Glomerular endothelial cell (primary cell): ENCODE measurements around the gene CLEC18B. TPM values are rescaled to one million over a fixed set of nuclear protein-coding genes. Genes with fewer than 3 reads are reported as not detected.
"Not testable (repeated sequence)": the region's sequence is repeated elsewhere in the genome, so short reads cannot be mapped to it uniquely, and the experiment has no call there.

Experiments used
- DNase-seq: peaks from one replicate; pipeline ENCODE4 v3.0.0-alpha.2; 2011; ENCODE audit warnings: low read depth, low spot score; ENCODE audit errors: extremely low read depth
- total RNA-seq: library from RNA; depleted of rRNA; stranded (reverse); fragments of >200 nt; gene quantifications from 2 replicates; pipeline ENCODE4 v1.2.3, GENCODE V29; 2015

The CLEC18B gene
- total RNA-seq, 1 donor from 2014 or later: 0.58 TPM

DNA sequence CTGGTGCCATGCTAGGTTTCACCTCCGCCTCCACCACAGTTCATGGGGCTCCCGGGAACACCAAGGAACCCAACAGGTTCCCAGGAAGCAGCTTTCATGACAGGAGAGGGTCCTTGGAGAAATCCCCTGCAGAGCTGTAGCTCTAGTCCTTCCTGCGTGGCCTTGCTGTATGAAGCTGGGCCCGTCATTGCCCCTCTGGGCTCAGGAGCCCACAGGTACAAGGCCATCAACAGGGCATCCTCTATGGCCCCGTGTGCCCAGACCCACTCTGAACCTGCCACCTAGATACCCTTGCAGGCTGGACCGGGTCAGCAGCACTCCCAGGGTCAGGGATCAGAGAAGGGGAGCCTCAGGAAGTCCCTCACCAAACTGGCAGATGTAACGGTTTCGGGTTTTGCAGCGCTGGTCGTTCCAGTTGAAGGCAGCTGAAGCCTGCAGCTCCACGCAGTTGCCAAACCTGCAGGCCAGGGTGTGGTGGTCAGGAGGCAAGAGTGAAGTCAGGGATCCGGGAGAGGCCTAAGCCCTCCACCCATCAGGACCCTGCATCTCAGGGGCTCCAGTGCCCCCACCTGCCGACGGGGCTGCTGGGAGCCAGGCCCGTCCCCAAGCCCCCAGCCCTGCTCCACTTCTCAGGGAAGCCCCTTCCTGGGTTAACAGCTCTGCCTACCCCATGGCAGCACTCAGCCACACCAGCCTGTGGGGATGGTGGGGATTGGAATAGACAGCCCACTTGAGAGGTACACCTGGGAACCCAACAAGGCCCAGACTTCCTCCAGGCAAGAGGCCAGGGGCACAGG, 11.9 kb downstream of the CLEC18B start:
- DNase-seq: not testable (repeated sequence)

DNA sequence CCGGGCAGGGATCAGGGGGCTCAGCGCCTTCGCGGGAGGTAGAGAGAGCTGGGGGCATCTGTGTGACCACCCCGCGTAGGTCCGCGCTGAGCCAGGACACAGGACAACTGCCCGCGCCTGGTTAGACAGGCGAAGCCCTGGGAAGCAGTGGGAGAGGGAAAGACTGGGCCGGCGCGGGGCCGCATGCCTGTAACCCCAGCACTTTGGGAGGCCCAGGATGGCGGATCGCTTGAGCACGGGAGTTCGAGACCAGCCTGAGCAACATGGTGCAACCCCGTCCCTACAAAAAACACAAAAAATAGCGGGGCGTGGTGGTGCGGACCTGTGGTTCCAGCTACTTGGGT, 13.9 kb downstream of the CLEC18B start:
- not testable (repeated sequence) for DNase-seq

DNA sequence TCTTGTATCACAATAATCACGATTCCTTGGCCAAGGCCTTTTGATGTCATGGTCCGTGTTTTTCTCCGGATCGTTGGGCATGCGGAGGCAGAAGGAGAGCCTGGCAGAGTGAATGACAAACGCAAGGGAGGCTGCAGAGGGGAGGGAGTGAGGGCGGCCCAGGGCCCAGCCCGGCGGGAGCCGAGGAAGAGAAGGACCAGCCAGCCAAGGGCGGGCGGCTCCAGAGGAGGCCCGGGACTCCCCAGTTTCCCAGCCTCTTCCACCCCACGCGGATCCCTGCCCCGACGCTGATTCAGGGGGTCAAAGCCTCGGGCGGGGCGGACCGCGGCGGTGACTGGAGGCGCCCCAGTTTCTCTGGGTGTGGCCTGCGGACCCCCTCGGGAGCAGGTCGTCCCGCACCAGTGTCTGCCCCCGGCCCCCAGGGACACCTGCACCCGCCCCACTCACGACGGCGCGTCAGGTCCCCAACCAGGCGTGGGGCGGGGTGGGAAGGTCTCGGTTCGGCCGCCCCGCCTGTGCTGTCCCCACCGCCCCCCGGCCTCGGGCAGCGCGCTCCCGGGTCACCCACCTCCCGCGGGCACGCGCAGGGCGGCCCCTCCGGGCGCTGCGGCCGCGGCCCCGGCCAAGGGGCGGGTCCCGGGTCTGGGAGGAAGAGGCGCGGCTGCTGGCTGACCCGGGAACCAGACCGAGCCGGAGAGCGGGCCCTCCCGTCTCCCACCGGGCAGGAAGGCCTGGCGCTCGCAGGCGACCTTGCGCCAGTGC, 14.5 kb downstream of the CLEC18B start:
- not testable (repeated sequence) for DNase-seq

DNA sequence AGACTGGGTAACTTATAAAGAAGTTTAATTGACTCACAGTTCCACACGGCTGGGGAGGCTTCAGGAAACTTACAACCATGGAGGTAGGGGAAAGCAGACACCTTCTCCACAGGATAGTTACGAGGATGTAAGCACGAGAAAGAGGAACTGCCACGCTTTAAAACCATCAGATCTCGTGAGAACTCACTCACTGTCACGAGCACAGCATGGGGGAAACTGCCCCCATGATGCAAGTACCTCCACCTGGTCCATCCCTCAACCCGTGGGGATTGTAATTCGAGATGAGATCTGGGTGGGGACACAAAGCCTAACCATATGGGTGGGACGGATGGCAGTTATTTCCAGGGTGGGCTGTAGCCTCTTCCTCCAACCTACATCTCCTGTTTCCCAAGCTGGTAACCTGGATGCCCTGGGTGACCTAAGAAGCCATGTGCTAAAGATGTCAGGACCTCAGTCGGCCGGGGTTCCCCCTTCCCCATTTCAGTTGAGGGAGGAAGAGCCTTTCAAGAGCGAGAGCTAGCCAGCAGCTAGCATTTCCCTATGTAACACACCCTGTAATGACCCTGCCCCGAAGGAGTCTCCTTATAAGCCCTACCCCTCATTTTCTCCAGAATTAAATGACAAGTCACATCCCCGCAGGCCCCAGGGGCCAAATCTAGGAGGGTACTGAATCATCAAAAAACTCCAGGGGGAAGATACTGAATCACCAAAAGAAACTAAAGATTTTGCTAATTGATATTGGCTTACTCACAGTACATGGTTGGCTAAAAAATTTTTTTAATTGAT, 16.9 kb downstream of the CLEC18B start:
- DNase-seq: not testable (repeated sequence)

DNA sequence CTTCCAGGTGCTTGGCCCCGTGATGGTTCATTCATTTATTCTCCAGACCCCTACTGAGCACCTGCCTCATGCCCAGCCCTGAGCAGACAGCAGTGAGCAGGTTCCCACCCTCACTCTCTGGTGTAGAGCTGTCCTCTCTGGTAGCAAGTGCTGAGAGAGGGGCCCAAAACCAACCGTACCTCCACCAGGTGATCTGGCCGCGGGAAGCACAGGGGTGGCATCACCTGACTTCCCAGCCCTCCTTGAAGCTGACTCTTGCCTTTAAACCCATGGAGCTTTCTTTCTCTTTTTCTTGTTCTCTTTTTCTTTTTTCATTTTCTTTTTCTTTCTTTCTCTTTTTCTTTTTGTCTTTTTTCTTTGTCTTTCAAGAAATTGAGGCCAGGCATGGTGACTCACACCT, 21.0 kb downstream of the CLEC18B start:
- not testable (repeated sequence) for DNase-seq

DNA sequence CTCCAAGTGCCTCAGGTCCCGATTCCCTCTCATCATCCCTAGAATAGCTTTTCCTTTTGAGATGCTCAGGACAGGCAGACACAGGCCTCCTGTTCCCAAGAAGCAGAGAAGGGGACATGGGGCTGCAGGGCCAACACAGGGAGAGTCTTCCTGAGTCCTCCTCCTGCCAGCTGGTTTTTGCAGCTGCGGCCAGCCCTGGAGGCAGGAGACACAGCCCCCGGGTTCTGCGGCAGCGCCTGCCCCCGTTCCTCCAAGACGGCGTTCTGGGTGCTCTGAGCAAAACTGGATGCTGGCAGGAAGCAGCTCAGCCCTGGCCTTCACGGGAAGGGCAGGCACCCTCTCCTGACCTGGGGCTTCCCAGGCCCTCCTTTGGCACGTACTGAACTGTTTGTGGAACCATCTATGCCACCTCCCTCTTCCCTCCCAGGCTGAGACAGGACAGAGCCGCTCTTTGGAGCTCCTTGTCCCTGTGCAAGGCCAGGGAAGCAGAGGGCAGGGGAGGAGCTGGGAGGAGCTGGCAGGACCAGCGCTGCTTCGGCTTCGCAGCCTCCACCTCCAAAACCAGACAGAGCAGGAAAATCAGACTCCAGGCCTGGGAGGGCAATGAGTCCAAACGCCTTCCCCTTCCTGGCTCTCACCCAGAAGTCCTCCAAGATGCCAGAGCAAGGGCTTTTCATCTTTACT, 22.9 kb downstream of the CLEC18B start:
- DNase-seq: not testable (repeated sequence)

DNA sequence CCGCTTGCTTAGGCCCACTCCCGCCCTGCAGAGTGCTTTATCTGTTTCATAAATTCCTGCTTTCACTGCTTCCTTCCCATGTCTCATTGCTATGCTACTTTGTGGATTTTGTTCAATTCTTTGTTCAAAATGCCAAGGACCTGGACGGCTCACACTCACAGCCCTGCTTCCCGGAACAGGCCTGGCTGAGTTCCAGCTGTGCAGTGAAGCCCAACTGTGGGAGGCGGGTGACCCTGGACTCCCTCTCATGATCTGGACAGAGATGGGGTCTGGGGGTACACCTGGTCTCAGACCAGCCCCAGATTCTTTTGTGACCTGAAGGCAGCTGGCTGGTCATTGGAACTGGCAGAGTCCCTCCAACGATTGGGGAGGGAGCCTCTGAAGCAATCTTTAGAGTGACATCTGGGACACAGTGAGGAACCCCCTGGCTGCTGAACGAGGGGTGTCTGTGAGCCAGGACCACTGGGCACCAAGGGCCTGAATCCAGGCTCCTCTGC, 24.7 kb downstream of the CLEC18B start:
- peak; percentile 47 for DNase-seq

DNA sequence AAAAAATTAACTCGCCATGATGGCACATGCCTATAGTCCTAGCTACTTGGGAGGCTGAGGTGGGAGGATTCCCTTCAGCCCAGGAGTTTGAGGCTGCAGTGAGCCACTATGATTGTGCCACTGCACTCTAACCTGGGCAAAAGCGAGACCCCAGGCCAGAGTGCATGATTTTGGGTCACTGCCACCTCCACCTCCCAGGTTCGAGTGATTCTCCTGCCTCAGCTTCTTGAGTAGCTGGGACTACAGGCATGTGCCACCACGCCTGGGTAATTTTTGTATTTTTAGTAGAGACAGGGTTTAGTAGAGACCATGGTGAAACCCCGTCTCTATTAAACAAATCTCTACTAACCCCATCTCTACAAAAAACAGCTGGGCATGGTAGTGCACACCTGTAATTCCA, 26.7 kb downstream of the CLEC18B start:
- DNase-seq: not testable (repeated sequence)

DNA sequence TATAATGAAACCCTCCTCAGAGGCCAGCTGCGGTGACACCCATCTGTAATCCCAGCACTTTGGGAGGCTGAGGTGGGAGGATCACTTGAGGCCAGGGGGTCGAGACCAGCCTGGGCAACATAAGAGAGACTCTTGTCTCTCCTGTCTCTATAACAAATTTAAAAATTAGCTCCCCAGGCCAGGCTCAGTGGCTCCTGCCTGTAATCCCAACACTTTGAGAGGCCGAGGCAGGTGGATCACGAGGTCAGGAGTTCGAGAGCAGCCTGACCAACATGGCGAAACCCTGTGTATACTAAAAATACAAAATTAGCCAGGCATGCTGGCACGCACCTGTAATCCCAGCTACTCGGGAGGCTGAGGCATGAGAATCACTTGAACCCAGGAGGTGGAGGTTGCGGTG, 27.1 kb downstream of the CLEC18B start:
- DNase-seq: not testable (repeated sequence)

DNA sequence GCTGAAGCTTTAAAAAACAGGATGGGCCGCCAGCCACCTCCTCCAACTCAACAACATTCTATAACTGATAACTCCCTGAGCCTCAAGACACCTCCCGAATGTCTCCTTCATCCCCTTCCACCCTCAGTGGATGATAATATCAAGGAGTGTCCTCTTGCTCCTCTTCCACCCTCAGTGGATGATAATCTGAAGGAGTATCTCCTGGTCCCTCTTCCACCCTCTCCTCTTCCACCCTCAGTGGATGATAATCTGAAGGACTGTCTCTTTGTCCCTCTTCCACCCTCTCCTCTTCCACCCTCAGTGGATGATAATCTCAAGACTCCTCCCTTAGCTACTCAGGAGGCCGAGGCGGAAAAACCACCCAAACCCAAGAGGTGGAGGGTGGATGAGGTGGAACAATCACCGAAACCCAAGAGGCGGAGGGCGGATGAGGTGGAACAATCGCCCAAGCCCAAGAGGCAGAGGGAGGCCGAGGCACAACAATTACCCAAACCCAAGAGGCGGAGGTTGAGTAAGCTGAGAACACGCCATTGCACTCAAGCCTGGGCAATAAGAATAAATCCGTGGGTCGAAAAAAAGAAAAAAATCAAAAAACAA, 29.7 kb downstream of the CLEC18B start:
- not testable (repeated sequence) for DNase-seq

DNA sequence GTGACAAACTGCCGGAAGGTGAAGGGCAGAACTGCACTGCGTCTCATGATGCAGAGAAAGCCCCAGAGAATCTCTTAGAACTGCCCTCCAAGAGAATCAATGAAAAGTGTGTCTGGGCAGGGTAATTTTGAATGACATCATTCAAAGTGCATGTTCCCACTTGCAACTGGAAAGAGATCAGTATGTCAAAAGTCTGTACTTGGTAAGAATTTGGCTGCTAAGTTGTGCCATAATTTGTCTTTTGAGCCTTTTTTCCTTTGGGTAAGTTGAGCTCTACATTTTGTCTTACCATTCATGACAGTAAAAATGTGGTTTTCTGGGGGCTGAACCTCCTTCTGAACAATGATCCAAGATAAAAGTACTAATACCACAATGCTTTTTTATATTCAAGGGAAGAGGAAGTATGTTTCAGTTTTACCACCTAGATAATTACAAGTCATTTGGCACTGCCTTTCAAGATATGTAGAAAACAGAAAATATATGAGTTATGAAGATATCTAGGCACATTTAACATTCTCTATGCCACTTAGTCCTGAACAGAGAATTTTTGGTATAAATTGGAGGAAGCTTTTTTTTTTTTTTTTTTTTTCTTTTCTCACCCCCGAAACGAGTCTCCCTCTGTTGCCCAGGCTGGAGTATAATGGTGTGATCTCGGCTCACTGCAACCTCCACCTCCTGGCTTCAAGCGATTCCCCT, 38.8 kb downstream of the CLEC18B start:
- not testable (repeated sequence) for DNase-seq

DNA sequence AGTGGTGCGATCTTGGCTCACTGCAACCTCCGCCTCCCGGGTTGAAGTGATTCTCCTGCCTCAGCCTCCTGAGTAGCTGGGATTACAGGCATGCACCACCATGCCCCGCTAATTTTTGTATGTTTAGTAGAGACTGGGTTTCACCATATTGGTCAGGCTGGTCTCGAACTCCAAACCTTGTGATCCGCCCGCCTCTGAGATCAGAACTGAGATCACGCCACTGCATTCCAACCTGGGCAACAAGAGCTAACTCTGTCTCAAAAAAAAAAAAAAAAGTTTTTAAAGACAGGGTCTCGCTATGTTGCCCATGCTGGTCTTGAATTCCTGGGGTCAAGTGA, 47.5 kb downstream of the CLEC18B start:
- not testable (repeated sequence) for DNase-seq

DNA sequence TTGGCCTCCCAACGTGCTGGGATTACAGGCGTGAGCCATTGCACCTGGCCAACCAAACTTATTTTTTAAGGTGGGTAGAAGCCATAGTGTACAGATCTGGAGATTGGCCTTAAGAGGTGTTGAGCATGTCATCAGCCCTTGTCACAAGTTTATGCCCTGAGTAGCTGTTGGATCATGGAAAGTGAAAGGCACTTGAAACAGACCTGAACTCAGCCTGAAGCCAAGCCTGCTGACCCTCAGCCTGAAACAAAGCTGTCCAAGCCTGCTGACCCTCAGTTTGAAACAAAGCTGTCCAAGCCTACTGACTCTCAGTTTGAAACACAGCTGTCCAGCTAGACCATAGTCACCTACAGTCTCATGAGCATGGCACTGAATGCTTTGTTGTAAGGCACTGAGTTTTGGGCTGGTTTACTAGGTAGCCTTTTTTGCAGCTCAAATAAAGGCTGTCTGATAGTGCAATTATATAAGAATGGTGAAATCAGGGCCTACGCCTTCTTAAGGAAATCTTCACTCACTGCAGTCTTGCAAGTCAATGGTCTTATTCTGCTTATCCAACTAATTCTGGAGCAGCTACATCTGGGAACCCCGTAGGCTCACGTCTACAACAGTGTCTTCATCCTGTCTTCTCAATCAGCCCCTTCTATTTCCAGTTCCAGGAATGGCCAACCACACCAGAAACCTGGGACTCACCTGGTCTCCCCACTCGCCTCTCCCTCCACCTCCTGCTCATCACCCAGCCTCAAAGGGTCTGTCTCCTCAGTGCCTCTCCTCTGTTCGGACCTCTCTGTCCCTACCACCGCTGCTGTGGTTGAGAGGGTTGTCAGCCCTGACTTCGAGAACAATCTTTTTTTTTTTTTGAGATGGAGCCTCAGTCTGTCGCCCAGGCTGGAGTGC, 48.1 kb downstream of the CLEC18B start:
- no peak for DNase-seq

DNA sequence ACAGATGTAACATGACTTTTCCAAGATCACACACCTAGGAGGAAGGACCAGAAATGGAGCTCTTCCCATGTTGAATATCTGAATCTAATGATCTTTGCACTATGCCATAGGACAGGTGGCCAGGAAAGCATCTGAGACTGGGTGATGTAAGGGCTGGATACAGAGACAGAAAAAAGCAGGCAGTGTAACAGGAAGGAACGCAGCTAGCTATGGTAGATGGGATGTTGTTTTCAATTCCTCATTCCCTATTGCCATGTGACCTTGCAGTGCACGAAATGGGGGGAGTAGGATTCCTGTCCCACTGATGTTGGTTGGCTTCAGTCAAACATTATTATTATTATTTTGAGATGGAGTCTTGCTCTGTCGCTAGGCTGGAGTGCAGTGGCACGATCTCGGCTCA, 48.9 kb downstream of the CLEC18B start:
- DNase-seq: no peak

DNA sequence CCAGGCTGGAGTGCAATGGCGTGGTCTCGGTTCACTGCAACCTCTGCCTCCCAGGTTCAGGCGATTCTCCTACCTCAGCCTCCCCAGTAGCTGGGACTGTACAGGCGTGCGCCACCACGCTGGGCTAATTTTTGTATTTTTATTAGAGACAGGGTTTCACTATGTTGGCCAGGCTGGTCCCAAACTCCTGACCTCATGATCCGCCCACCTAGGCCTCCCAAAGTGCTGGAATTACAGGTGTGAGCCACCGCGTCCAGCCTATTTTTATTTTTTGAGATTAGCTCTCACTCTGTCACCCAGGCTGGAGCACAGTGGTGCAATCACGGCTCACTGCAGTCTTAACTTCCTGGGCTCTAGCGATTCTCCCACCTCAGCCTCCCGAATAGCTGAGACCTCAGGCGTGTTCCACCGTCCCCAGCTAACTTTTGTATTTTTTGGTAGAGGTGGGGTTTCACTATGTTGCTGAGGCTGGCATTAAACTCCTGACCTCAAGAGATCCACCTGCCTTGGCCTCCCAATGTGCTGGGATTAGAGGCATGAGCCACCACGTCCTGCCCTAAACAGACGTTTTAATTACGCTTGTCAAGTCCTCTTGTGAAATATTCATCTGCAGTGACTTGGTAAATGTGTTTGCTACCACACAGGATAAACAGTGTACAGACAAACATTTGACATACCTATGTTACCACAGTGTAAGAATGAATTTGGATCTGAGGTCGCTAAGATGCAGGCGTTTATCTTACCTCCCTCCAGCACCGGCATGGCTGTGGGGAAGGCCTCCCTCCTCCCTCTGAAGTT, 50.7 kb downstream of the CLEC18B start:
- DNase-seq: not testable (repeated sequence)

DNA sequence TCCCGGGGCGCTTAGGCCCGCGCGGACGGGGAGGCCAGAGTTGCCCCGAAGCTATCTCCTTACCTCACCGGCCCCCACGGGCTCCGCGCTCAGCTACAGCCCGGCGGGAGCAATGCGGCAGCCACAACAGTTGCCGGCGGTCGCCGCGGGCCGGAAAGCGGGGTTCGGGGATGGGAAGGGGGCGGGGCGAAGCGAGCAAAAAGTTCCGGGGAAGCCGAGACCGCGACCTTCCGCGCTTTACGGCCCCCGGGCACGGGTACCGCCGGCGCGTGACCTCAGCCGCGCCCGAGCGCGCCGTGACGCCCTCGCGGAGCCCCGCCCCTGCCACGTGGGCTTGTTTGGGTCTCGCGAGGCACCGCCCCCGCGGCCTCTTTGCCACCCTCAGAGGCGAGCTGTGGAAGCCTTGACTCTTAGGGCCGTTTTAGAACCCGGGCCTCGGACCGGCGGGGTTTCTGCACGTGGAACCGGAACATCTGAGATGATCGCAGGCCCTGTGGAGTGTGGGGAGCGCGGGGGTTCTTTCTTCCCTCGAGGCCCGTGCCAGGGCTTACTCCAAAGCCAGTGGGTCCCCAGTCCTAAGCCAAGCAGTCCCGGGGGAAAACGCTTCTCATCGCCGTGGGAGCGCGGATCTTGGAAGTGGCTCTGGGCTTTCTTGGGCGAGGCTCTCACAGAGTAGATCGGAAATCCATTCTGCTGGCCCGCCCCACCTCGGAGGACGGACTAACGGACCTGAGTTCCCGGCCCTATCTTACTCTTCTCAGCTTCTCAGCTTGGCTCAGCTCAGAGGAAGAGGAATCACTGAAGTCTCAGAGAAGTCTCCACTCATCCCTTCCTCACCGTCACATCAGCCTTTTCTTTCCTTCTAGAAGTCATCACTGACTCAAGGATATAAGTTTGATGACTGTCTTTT, 53.0 kb downstream of the CLEC18B start:
- peak; percentile 31 for DNase-seq
